GM19023 (cell line): ENCODE measurements around the gene PEAK3.

Experiments
- ATAC-seq: cut with Tn5 transposase; IDR thresholded peaks from one replicate; pipeline ENCODE4 v1.9.1; 2021; ENCODE audit warnings: mild to moderate bottlenecking, moderate library complexity; ENCODE audit not compliant: unreplicated experiment

Gene PEAK3

GRCh38 chr19:2315818-2316353 is 33.9 kb upstream of the PEAK3 start:
- no peak for ATAC-seq

- no peak for ATAC-seq
Measured at GRCh38 chr19:2315121-2315817, 33.3 kb upstream of the PEAK3 start.

GRCh38 chr19:2312820-2313501 is 31.0 kb upstream of the PEAK3 start:
- ATAC-seq: no peak

GRCh38 chr19:2311093-2311492 is 29.1 kb upstream of the PEAK3 start:
- no peak for ATAC-seq

GRCh38 chr19:2309734-2310362 is 27.9 kb upstream of the PEAK3 start:
- no peak for ATAC-seq

GRCh38 chr19:2308114-2308556 is 26.2 kb upstream of the PEAK3 start, which contains the start of gene LINGO3:
Gene LINGO3 (minus strand): TSS chr19:2308154. CDS start chr19:2291776, 16,378 bp downstream.
- no peak for ATAC-seq

GRCh38 chr19:2307518-2308012 is 25.6 kb upstream of the PEAK3 start:
- no peak for ATAC-seq

GRCh38 chr19:2306971-2307370 is 25.0 kb upstream of the PEAK3 start:
- no peak for ATAC-seq

- no peak for ATAC-seq
Measured at GRCh38 chr19:2306281-2306806, 24.4 kb upstream of the PEAK3 start.

- no peak for ATAC-seq
Measured at GRCh38 chr19:2305452-2306280, 23.7 kb upstream of the PEAK3 start.

GRCh38 chr19:2303211-2303798 is 21.3 kb upstream of the PEAK3 start:
- ATAC-seq: no peak

- no peak for ATAC-seq
Measured at GRCh38 chr19:2302319-2303210, 20.6 kb upstream of the PEAK3 start.

- no peak for ATAC-seq
Measured at GRCh38 chr19:2300533-2300932, 18.6 kb upstream of the PEAK3 start.

- ATAC-seq: no peak
Measured at GRCh38 chr19:2296141-2296540, 14.2 kb upstream of the PEAK3 start.

- ATAC-seq: no peak
Measured at GRCh38 chr19:2294687-2295335, 12.8 kb upstream of the PEAK3 start.

- ATAC-seq: no peak
Measured at GRCh38 chr19:2291185-2291751, 9.3 kb upstream of the PEAK3 start.

- no peak for ATAC-seq
Measured at GRCh38 chr19:2290441-2291184, 8.6 kb upstream of the PEAK3 start.
